D721Med (cell line): Measurements from ENCODE around the gene BBX.
A peak's percentile ranks its signal among the peaks of the same experiment; 100 is the strongest.

Source experiments
- DNase-seq: peaks from one replicate; pipeline ENCODE4 v3.0.0; 2011; ENCODE audit warnings: low spot score; ENCODE audit not compliant: insufficient read length
- FAIRE-seq: peaks from 2 replicates; lab custom pipeline; 2011; peaks lifted over from hg19 to GRCh38; lab: Jason Lieb, UNC
- TF ChIP-seq, protein P1 (sequence below): IDR thresholded peaks from 2 replicates; pipeline ENCODE4 v1.5.1; 2012; ENCODE audit warnings: mild to moderate bottlenecking, control low read depth; ENCODE audit not compliant: insufficient read depth; ENCODE audit errors: missing control alignments

The BBX gene

DNA sequence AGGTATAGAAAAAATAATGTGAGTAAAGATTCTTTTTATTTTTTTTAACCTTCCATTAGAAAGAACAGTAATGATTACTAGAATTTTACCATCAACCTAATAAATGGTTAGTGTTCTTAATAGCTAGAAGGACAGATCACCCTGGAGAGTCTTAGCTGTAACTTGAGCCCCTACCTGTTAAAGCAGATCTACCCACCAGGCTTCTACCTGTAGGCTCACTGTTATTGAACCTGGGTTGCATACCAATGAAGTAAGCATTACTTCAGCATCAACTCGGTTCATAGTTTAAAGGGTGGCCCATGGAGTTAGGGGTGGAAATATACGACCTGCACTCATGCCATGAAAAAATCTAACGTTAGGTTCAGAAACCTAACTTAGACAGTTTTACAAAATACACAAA is 280.4 kb downstream of the BBX start:
- TF ChIP-seq, protein P1, sequence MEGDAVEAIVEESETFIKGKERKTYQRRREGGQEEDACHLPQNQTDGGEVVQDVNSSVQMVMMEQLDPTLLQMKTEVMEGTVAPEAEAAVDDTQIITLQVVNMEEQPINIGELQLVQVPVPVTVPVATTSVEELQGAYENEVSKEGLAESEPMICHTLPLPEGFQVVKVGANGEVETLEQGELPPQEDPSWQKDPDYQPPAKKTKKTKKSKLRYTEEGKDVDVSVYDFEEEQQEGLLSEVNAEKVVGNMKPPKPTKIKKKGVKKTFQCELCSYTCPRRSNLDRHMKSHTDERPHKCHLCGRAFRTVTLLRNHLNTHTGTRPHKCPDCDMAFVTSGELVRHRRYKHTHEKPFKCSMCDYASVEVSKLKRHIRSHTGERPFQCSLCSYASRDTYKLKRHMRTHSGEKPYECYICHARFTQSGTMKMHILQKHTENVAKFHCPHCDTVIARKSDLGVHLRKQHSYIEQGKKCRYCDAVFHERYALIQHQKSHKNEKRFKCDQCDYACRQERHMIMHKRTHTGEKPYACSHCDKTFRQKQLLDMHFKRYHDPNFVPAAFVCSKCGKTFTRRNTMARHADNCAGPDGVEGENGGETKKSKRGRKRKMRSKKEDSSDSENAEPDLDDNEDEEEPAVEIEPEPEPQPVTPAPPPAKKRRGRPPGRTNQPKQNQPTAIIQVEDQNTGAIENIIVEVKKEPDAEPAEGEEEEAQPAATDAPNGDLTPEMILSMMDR: no peak
- no peak for FAIRE-seq
- no peak for DNase-seq

DNA sequence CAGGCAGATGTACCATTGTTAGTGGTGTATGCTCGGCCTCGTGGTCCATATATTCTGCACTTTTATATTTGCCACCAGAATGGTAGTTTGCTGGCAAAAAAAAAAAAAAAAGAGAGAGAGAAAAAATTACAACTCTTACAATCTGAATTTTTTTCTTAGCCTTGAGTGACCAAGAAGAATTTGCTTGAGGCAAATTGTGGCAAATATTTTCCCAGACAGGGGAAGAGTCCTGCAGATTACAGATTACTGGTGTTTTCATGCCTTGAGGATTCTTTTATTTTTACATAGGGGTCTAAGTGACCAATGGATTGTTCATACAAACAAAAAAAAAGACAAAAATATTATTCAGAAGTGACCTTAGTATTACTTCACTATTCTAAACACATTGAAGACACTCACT is 283.3 kb downstream of the BBX start:
- TF ChIP-seq, protein P1: no peak
- DNase-seq (no peak), FAIRE-seq (no peak)

DNA sequence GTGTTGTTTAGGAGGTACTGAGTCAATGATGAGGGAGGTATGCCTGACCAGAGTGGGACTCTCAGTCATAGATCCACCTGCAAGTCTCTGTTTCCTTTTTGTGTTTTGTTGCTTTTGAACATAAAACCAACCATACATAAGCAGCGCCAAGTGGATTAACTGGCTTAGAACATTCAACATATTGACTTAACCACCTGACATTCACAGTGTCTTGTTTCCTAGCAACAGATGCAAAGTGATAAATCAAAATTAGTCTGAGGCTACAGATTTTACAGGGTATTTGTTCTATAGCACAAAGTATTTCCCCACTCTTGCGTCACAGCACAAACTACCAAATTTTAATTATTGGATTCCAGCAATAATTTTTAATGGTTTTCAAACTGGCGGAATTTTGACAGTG is 283.8 kb downstream of the BBX start:
- DNase-seq (no peak), FAIRE-seq (peak; percentile 94)
- TF ChIP-seq, protein P1: no peak

DNA sequence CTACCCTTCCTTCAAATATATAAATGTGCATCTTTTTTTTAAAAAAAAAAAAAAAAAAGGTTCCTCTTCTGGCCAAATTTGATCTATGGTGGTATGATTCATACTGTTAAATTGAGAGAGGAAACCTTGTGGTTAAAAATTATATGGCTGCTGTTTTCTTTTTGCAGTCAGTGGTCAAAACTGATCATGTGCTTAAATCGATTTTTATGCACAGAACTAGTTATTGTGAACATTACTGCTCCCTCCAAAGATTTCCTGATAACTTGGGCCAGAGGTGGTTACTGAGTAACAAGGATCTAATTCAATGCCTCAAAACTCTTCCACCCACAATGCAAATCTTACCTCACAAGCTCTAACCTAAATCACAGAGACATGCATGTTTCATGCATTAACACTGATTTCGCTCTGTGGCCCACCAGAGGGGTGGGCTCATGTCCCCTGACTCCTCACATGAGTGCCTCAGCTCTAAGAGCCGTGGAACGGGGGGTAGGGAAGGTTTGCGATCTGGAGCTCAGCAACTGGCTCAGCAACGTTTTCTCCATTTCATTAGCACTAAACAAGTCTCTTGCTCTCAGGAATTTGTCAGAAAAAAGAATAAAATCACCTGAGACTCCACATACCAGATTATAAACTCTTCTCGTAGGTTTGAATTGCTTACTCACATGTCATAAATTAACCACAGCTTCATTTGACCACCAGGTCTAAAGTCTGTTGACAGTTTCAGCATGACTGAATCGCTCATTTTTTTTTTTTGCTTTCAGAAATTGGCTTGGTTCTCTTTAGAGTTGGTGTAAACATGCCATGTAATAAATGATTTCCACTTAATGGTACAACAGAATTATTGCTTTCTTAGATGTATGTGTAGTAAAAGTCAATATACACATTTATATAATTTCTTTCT is 287.7 kb downstream of the BBX start:
- no peak for FAIRE-seq

DNA sequence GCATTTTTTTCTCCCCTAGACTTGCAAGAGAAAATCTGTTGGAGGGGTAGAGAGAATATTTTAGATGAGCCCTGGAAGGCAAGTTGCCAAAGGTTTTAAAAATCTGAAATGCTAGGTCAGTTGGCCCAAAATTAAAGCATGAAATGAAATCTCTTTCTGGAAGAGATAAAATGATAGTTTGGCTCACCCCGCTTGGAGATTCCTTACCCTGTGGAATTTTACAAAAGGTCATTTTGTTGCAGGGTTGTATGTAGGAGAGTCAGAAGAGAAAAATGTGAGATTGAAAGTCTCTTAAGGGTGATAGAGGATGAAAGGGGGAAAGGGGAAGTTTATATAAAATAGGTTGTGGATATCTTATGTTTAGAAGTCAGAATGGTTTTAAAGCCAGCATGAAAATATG is 290.3 kb downstream of the BBX start:
- TF ChIP-seq, protein P1: no peak
- no peak for FAIRE-seq

More for the DNA sequence above, 287.7 kb downstream of the BBX start:
- no peak for DNase-seq
- TF ChIP-seq, protein P1: no peak

DNA sequence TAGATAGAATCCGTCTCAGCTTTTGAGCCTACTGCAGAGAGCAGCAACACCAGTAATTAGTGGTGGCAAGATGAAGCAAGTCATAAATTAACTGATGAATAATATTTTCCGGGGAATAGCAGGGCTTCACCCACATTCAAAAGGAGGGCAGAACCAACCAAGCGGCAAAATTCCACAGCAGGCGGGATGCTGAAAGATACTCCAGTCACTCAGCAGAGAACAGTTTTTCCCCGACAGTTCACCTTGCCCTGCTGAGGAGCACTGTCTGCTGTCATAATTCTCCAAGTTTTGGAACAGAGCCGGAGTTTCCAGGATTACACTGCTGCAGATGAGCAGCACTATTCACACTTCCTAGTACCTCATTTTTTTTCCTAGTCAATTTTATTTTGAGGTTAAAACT is 293.3 kb downstream of the BBX start:
- DNase-seq: no peak
- TF ChIP-seq, protein P1: no peak
- no peak for FAIRE-seq

More for the DNA sequence above, 290.3 kb downstream of the BBX start:
- DNase-seq: no peak

DNA sequence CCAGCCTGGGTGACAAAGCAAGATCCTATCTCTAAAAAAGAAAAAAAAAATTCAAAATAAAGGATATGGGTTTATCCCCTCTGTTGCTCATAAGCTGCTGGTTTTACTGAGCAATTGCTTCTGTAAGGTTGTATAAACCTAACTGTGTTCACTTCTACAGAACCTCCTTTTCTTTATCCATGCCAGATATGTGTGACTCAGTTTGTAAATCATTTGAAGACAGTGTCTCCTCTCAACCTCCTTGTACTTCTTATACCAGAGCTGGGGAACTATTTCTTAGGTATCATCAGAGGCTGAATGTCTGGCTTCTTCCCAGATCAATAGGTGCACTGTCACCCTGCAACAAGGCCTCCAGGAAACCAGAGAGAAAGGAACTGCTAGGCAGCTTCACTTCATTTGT is 294.3 kb downstream of the BBX start:
- TF ChIP-seq, protein P1: no peak
- FAIRE-seq (no peak), DNase-seq (no peak)
